AG04449 (cell line): ENCODE measurements around the gene LARGE1.

Experiments
- CTCF ChIA-PET: fragments of 350-600 bp; formaldehyde crosslinking; extraction: SDS; loops from one replicate; lab custom pipeline; 2021; ENCODE audit warnings: antibody characterized with exemption; lab: Yijun Ruan, JAX
- POLR2A ChIA-PET: fragments of 400-600, 350-600 bp; formaldehyde crosslinking; extraction: SDS; loops from one replicate; lab custom pipeline; 2020; ENCODE audit warnings: antibody characterized with exemption, inconsistent platforms; lab: Yijun Ruan, JAX
- DNase-seq: peaks from one replicate; pipeline ENCODE4 v3.0.0-alpha.2; 2010; ENCODE audit warnings: low read depth, low spot score
- H3K4me3 ChIP-seq: 2 replicates; pipeline ENCODE4 v1.5.1; 2011; ENCODE audit warnings: low read depth, mild to moderate bottlenecking, control low read depth, low read length
- CTCF ChIP-seq: IDR thresholded peaks from one replicate; pipeline ENCODE4 v1.5.1; 2011; ENCODE audit warnings: mild to moderate bottlenecking, moderate library complexity, low read length, control low read depth, inconsistent platforms; ENCODE audit not compliant: insufficient read depth; ENCODE audit errors: missing control alignments

Gene LARGE1

GRCh38 chr22:33332538-33332937 is 587.7 kb downstream of the LARGE1 start:
- DNase-seq: no peak
- no peak for TF ChIP-seq CTCF
- ChIA-PET CTCF (no interaction called here), POLR2A (no interaction called here)
- H3K4me3 ChIP-seq: no peak overlapping the region

- TF ChIP-seq CTCF: no peak
- ChIA-PET POLR2A (no interaction called here), CTCF (no interaction called here)
- DNase-seq: no peak
- H3K4me3 ChIP-seq: no peak overlapping the region
Observed at GRCh38 chr22:33331017-33331416, 589.3 kb downstream of the LARGE1 start.

- no peak overlapping the region for H3K4me3 ChIP-seq
- CTCF ChIA-PET: no interaction called here
- no peak for DNase-seq
- POLR2A ChIA-PET: no interaction called here
- TF ChIP-seq CTCF: no peak
Observed at GRCh38 chr22:33330534-33330933, 589.7 kb downstream of the LARGE1 start.

GRCh38 chr22:33329398-33329797 is 590.9 kb downstream of the LARGE1 start:
- no peak overlapping the region for H3K4me3 ChIP-seq
- POLR2A ChIA-PET: no interaction called here
- CTCF ChIA-PET: interaction anchor here (0.7 kb wide), 1 partner anchor 190 kb away, joined by 3 read pairs; no protein-coding TSS in a partner anchor
- TF ChIP-seq CTCF: no peak
- DNase-seq: no peak

GRCh38 chr22:33328789-33329296 is 591.4 kb downstream of the LARGE1 start:
- peak; percentile 2 for DNase-seq
- H3K4me3 ChIP-seq: no peak overlapping the region
- ChIA-PET POLR2A (no interaction called here), CTCF (interaction anchor here (0.7 kb wide), 1 partner anchor 190 kb away, joined by 3 read pairs; no protein-coding TSS in a partner anchor)
- no peak for TF ChIP-seq CTCF

GRCh38 chr22:33327348-33327860 is 592.9 kb downstream of the LARGE1 start:
- no peak overlapping the region for H3K4me3 ChIP-seq
- DNase-seq: no peak
- POLR2A ChIA-PET: no interaction called here
- CTCF ChIA-PET: no interaction called here
- TF ChIP-seq CTCF: no peak
